GM23248 (cell line): Measurements from ENCODE around the gene PCGF2. TPM values are rescaled to one million over a fixed set of nuclear protein-coding genes. Genes with fewer than 3 reads are reported as not detected.
A peak's percentile ranks its signal among the peaks of the same experiment; 100 is the strongest.

Source experiments
- DNase-seq: peaks from one replicate; pipeline ENCODE4 v3.0.0-alpha.2; 2015
- H2AFZ ChIP-seq: fragments of 200-600 bp; sonication (generic); 2 replicates; pipeline ENCODE4 v1.6.1; 2016; ENCODE audit warnings: antibody characterized with exemption
- H3F3A ChIP-seq: fragments of 200-600 bp; sonication (generic); 2 replicates; pipeline ENCODE4 v1.6.1; 2016; ENCODE audit warnings: mild to moderate bottlenecking, antibody characterized with exemption, mixed run types; ENCODE audit not compliant: insufficient read depth
- H3K27ac ChIP-seq: fragments of 200-600 bp; sonication (generic); 2 replicates; pipeline ENCODE4 v1.5.1; 2016; ENCODE audit warnings: mild to moderate bottlenecking
- H3K27me3 ChIP-seq: fragments of 200-600 bp; sonication (generic); replicated peaks from 2 replicates; pipeline ENCODE4 v1.6.1; 2016; ENCODE audit warnings: mild to moderate bottlenecking; ENCODE audit not compliant: insufficient read depth
- H3K36me3 ChIP-seq: fragments of 200-600 bp; sonication (generic); 2 replicates; pipeline ENCODE4 v1.6.1; 2016; ENCODE audit warnings: low read depth, mild to moderate bottlenecking
- H3K4me1 ChIP-seq: fragments of 200-600 bp; sonication (generic); 2 replicates; pipeline ENCODE4 v1.6.1; 2016; ENCODE audit warnings: mild to moderate bottlenecking; ENCODE audit not compliant: insufficient read depth
- H3K4me2 ChIP-seq: fragments of 200-600 bp; sonication (generic); one replicate; pipeline ENCODE4 v1.6.1; 2016; ENCODE audit warnings: mild to moderate bottlenecking; ENCODE audit not compliant: unreplicated experiment
- H3K4me3 ChIP-seq: fragments of 200-600 bp; sonication (generic); 2 replicates; pipeline ENCODE4 v1.5.1; 2016; ENCODE audit warnings: mild to moderate bottlenecking
- H3K79me2 ChIP-seq: fragments of 200-600 bp; sonication (generic); 2 replicates; pipeline ENCODE4 v1.6.1; 2016; ENCODE audit warnings: mild to moderate bottlenecking; ENCODE audit not compliant: insufficient read depth
- H3K9ac ChIP-seq: fragments of 200-600 bp; sonication (generic); 2 replicates; pipeline ENCODE4 v1.6.1; 2016; ENCODE audit warnings: mild to moderate bottlenecking
- H3K9me2 ChIP-seq: fragments of 200-600 bp; sonication (generic); 2 replicates; pipeline ENCODE4 v1.6.1; 2016; ENCODE audit warnings: mixed run types, mild to moderate bottlenecking, moderate library complexity; ENCODE audit not compliant: insufficient read depth
- H3K9me3 ChIP-seq: fragments of 200-600 bp; sonication (generic); one replicate; pipeline ENCODE4 v1.6.1; 2017; ENCODE audit warnings: low read depth
- H4K20me1 ChIP-seq: fragments of 200-600 bp; sonication (generic); 2 replicates; pipeline ENCODE4 v1.6.0; 2016; ENCODE audit not compliant: insufficient read depth
- EZH2 ChIP-seq: fragments of 200-600 bp; sonication (generic); IDR thresholded peaks from 2 replicates; pipeline ENCODE4 v1.6.1; 2018; ENCODE audit warnings: antibody characterized with exemption, mild to moderate bottlenecking; ENCODE audit not compliant: insufficient read depth, poor library complexity, severe bottlenecking
- EZH2phosphoT487 ChIP-seq: fragments of 200-600 bp; sonication (generic); IDR thresholded peaks from 2 replicates; pipeline ENCODE4 v1.6.1; 2018; ENCODE audit warnings: antibody characterized with exemption, moderate library complexity, mild to moderate bottlenecking, low read depth; ENCODE audit not compliant: insufficient read depth
- WGBS, 2 experiments: methylation state at CpG; one replicate each; pipeline ENCODE4 v1.1.6; 2015 to 2017; ENCODE audit warnings: low lambda C conversion rate in 2 of 2, low coverage in 1 of 2; ENCODE audit errors: missing lambda C conversion rate in 2 of 2; 5-methylcytosine and 5-hydroxymethylcytosine counted together
- in situ Hi-C: fragments of 300-500 bp; cut with MboI; formaldehyde crosslinking; loops from 2 replicates; pipeline ENCODE4 v1.15.0; 2020
- polyA plus RNA-seq: library from polyadenylated mRNA; unstranded; fragments of >200 nt; fragmentation: Nextera tagmentation; extraction: Ambion mirVana; gene quantifications from 2 replicates; pipeline ENCODE4 v1.2.1, GENCODE V29; 2016
- total RNA-seq: library from RNA; depleted of rRNA; stranded (reverse); fragments of >200 nt; shearing (Covaris generic); gene quantifications from 2 replicates; pipeline ENCODE4 v1.2.3, GENCODE V29; 2014

PCGF2 gene
- total and polyA plus RNA-seq, 2 experiments from 2014 or later, result 3.8 to 4.6 TPM

GRCh38 chr17:38730526-38731379, 17.4 kb downstream of the PCGF2 start:
- no peaks in the 10 kb centered on the region for H3K9me3 ChIP-seq
- H3K27me3 ChIP-seq, result no peaks in the 10 kb centered on the region
- no peaks in the 10 kb centered on the region for H3K36me3 ChIP-seq
- DNase-seq, result peak; percentile 81
- H3K9ac ChIP-seq, result peak overlapping the region; percentile 88
- H2AFZ ChIP-seq, result peak overlapping the region; percentile 88
- TF ChIP-seq EZH2, result no peak
- TF ChIP-seq EZH2phosphoT487, result no peak
- in situ Hi-C loops, result no loop called here
- H3K4me3 ChIP-seq, result peak overlapping the region; percentile 99
- H3K4me1 ChIP-seq, result peaks cover 21% of the 10 kb centered on the region; the same call in 1 of the 2 replicates
- no peaks in the 10 kb centered on the region for H4K20me1 ChIP-seq
- peak overlapping the region; percentile 66 for H3K27ac ChIP-seq
- H3K9me2 ChIP-seq, result no peaks in the 10 kb centered on the region
- H3K4me2 ChIP-seq, result peak overlapping the region; percentile 100
- peaks cover 10% of the 10 kb centered on the region for H3K79me2 ChIP-seq
- WGBS, 2 experiments, result 9 to 13% methylated on average over 26 to 27 of the region's 27 CpGs
- peaks cover 40% of the 10 kb centered on the region for H3F3A ChIP-seq

- in situ Hi-C loops, result no loop called here
- DNase-seq, result peak; percentile 95
- Histone ChIP-seq H3F3A (peaks cover 34% of the 10 kb centered on the region), H4K20me1 (no peaks in the 10 kb centered on the region), H3K36me3 (no peaks in the 10 kb centered on the region), H2AFZ (peak within 1 kb of the TSS; percentile 88), H3K4me2 (peak within 1 kb of the TSS; percentile 100), H3K9me3 (no peaks in the 10 kb centered on the region), H3K27me3 (no peaks in the 10 kb centered on the region), H3K27ac (peak within 1 kb of the TSS; percentile 66), H3K79me2 (peaks cover 10% of the 10 kb centered on the region), H3K9me2 (no peaks in the 10 kb centered on the region), H3K4me3 (peak within 1 kb of the TSS; percentile 99), H3K9ac (peak within 1 kb of the TSS; percentile 88), H3K4me1 (peaks cover 18% of the 10 kb centered on the region; the same call in 1 of the 2 replicates)
- 2 to 4% methylated on average over 48 to 54 of the region's 92 CpGs for WGBS, 2 experiments
- TF ChIP-seq EZH2 (no peak), EZH2phosphoT487 (no peak)
Measured at GRCh38 chr17:38729886-38730525, 18.1 kb downstream of the PCGF2 start, which contains the start of gene CISD3. Gene CISD3, plus strand, starts transcription at chr17:38730341. Its CDS starts 18 bp downstream, at chr17:38730359.

- H3K4me1 ChIP-seq, result peaks cover 18% of the 10 kb centered on the region; the same call in 1 of the 2 replicates
- TF ChIP-seq EZH2, result no peak
- no peak for TF ChIP-seq EZH2phosphoT487
- no peaks in the 10 kb centered on the region for H3K9me2 ChIP-seq
- H3F3A ChIP-seq, result peaks cover 31% of the 10 kb centered on the region
- peak overlapping the region; percentile 77 for H2AFZ ChIP-seq
- H4K20me1 ChIP-seq, result no peaks in the 10 kb centered on the region
- in situ Hi-C loops, result no loop called here
- peak overlapping the region; percentile 99 for H3K4me3 ChIP-seq
- WGBS, 2 experiments, result 22 to 23% methylated on average over 14 of the region's 14 CpGs
- peak overlapping the region; percentile 35 for H3K27ac ChIP-seq
- peak overlapping the region; percentile 81 for H3K4me2 ChIP-seq
- H3K9me3 ChIP-seq, result no peaks in the 10 kb centered on the region
- no peaks in the 10 kb centered on the region for H3K27me3 ChIP-seq
- no peaks in the 10 kb centered on the region for H3K36me3 ChIP-seq
- H3K79me2 ChIP-seq, result peaks cover 10% of the 10 kb centered on the region
- DNase-seq, result no peak
- H3K9ac ChIP-seq, result peak overlapping the region; percentile 79
Measured at GRCh38 chr17:38729368-38729885, 18.7 kb downstream of the PCGF2 start.

- H3F3A ChIP-seq, result peaks cover 26% of the 10 kb centered on the region
- H3K27ac ChIP-seq, result no peak overlapping the region
- H3K27me3 ChIP-seq, result no peaks in the 10 kb centered on the region
- no peaks in the 10 kb centered on the region for H3K9me3 ChIP-seq
- H3K4me3 ChIP-seq, result no peak overlapping the region
- TF ChIP-seq EZH2phosphoT487, result no peak
- TF ChIP-seq EZH2, result no peak
- H3K79me2 ChIP-seq, result peaks cover 10% of the 10 kb centered on the region
- no peaks in the 10 kb centered on the region for H3K9me2 ChIP-seq
- peaks cover 18% of the 10 kb centered on the region; the same call in 1 of the 2 replicates for H3K4me1 ChIP-seq
- no peaks in the 10 kb centered on the region for H4K20me1 ChIP-seq
- no peak for DNase-seq
- H2AFZ ChIP-seq, result no peak overlapping the region
- no peak overlapping the region for H3K9ac ChIP-seq
- WGBS, 2 experiments, result 69 to 71% methylated on average over 8 of the region's 8 CpGs
- in situ Hi-C loops, result no loop called here
- H3K36me3 ChIP-seq, result no peaks in the 10 kb centered on the region
- no peak overlapping the region for H3K4me2 ChIP-seq
Measured at GRCh38 chr17:38728290-38728831, 19.8 kb downstream of the PCGF2 start.
